Measurements from ENCODE around the gene TRANK1.

The TRANK1 gene

DNA sequence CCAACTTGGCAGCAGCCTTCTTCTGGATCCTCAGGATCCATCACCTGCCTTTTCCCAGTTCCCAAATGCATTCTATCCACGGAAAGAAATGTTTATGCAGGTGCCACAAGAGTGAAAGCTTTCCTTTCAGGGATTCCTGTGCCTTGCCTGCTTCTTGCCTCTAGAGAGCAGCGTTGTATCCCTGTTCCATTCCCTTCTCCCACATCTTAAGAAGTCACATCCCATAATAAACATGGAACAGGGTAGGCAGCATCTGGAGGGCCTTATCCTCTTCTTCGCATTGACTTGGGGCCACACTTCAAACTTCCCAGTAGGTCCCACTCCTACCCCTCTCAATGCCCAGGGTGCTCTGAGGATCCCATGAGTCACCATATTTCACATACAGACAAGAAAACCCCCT is 107.8 kb downstream of the TRANK1 start:
- DNase-seq = no peak

DNA sequence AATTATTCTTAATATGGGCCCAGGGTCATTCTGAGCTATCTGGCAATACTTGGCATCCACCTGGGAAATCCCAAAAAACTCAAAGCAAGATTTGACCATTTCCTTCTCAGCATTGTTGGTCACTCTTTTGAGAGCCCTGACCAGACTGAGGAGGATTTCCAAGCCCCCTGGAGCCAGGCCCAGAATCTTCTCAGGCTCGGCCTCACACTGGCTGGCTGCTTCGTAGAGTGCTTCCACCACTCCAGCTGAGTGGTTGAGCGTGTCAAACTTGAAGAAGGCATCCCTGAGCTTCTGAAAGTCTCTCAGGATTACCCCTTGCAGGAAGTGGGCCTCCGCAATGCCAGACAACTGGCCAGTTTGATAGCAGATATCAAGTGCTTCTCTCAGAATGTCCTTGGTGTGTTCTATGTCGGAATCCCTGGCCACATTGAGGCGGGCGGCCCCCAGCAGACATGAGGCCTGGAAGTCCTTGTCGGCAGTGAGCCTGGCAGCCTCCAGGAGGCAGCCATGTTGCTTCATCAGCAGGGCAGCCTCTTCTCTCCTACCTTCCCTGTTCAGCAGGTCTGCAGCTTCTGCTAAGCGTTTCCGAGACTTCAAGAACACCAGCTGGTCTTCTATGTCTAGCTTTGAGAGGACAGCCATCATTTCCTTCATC is 111.6 kb downstream of the TRANK1 start:
- no peak for DNase-seq

DNA sequence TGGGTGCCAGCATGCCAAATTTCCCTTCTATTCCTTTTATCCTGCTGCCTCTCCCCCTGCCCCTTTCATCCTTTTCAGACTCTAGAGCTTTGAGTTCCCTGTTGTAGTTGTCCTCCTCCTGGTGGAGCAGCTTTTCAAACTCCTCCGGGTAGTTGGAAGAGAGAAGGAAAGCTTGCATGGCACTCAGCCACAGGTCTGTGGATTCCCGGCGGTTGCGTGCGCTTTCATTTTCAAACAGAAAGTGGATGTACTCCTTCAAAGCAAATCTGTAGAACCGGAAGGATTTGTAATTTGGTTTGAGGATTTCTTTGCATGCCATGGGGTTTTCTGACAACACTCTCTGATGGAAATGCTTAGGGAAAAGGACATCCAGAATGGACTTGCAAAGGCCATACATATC is 112.4 kb downstream of the TRANK1 start:
- no peak for DNase-seq

DNA sequence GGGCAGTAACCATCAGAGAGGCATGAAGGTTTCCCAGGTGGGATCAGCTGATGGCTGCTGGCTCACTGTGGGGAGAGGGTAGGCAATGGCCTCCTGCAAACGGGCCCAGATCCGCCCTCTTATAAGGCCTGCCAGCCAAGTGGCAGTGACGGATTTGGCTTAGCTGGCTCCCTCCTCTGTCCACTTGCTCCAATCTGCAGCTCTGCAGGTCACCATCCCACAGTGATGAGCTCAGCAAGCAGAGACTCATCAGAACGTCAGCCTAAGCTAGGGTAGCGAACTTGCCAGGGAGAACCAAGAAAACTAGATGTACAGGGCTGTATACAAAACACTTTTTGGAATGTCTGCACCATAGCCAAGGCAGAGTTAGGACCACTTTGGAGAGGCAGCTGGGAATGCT is 117.7 kb downstream of the TRANK1 start:
- no peak for DNase-seq

DNA sequence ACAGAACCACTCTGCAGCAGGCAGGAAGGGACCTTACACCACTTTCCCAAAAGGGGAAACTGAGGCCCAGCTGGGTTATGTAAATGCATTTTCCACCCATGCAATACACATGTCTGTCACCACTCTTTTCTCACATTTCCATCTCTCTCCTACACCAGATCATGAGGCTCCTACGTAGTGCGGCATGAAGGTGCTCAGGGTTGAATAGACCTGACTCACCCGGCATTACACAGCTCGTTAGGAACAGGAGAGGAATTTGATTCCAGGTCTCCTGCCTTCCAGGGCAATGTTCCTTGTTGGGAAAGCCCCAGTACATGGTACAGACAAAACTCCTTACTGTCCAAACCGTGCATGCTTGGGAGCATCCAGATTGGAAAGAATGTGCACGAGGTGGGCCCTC is 118.6 kb downstream of the TRANK1 start:
- no peak for DNase-seq

DNA sequence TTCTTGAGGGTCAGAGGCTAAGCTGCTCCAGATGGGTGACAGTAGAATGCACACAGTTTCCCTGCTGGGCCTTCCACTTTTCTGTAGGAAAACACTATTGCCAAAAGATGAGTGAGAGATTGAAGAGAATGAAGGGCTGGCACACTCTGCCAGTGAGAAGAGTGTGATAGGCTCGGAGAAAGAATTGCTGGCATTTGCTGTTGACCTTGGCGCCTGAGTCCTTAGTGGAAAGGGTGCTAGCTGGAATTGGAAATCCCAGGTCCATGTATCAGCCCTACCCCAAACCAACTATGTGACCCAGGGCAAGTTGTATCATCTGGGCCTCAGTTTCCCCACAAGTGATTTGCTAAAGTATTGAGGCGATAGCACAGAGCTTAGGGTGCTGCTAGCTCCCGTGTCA is 120.4 kb downstream of the TRANK1 start:
- no peak for DNase-seq

DNA sequence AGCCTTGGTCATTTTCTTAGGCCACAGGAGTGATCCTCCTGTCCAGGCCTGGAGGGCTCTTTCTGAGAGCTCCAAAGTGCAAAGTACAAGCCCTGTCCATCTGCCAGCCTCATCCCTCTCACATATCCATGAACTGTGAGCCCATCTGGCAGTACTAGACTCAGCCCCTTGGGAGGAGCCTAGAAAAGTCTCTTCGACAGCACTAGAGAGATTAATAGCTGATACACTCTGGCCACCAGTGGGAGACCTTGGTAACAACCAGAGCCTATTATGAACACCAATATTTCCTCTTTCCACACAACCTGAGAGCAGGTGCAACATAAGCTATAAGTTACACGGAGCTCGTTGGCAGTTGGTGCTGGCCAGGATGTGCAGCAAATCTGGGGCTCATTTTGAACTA is 121.0 kb downstream of the TRANK1 start:
- no peak for DNase-seq

DNA sequence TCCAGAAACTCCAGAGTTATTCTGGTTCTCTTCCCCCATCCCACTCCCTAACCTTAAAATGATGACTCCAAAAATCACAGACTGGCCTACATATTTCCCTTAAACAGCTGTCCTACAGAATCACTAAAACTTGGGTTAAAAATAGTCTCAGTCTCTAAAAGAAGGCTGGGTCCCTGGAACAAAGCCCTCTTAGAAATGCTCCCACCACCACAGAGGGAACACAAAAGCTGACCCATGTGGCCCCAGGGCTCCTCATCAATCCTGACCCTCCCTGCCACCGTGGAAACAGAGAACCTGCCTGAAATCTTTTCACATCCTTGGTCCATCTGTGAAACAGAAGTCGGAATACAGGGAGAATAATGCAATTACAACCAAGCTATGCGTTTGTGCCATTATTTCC is 124.8 kb downstream of the TRANK1 start:
- DNase-seq = no peak

DNA sequence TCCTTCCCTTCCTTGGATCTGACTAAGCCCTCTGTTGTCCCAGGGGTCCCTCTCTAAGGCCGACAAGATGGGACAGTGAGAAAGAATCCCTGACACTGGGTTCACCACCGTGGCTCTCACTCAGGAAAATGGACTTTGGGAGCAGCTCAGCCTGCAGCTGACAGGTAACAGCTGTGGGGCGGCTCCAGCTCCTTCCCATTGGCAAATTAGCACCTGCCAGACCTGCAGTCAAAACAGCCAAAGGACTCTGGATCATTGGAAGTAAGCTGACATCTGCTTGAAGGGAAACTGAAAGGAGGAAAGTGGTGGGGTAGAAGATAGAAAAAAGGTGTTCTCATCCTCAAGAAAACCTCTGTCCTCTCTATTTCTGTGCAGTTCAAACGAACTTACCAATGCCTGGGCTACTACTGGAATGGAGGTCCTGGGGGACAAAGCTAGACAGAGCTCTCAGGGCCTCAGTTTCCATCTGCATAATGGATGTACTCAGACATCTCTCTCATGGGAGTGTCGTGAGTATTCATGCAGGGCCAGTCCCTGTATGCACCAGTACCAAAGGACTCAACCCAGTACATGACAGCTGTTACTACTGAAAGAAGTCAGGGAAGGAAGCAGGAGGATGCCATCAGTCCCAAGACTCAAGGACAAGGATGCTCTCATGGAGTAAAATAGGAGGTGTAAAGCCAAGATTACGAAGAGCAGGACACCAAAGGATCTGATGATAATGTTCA is 126.9 kb downstream of the TRANK1 start:
- DNase-seq = no peak

DNA sequence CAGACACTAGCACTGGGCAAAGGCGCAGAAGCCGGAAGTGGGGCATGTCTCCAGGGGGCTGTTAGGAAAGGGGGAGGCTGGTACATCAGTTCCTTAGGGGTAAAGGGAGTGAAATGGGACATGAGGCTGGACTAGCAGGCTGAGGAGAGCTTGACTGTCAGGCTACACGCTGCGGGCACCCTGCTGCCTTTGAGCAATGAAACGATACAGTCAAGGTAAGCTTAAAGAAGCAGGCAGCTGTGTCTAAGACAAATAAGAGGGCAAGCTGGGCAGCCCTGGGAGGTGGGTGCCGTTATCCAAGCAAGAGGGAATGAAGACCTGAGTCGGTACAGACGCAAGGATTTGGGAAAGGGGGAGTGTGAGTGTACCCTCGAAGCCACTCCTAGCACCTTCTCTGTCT is 129.5 kb downstream of the TRANK1 start:
- no peak for DNase-seq

DNA sequence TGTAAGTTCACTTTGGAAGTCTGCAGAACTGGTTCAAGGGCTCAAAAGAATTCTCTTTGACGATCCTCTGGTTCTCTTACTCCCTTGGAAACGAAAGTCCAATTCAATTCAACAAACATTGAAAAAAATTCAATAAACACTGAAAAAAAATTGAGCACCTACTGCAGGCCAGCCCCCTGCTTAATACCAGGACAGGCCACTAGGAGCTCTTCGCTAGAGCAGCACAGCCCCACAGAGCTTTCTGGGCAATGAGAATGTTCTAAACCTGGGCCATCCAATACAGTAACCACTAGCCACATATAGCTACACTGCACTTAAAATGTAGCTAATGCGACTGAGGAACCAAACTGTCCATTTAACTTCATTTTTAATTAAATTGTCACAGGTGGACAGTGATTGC is 130.1 kb downstream of the TRANK1 start:
- DNase-seq = no peak

DNA sequence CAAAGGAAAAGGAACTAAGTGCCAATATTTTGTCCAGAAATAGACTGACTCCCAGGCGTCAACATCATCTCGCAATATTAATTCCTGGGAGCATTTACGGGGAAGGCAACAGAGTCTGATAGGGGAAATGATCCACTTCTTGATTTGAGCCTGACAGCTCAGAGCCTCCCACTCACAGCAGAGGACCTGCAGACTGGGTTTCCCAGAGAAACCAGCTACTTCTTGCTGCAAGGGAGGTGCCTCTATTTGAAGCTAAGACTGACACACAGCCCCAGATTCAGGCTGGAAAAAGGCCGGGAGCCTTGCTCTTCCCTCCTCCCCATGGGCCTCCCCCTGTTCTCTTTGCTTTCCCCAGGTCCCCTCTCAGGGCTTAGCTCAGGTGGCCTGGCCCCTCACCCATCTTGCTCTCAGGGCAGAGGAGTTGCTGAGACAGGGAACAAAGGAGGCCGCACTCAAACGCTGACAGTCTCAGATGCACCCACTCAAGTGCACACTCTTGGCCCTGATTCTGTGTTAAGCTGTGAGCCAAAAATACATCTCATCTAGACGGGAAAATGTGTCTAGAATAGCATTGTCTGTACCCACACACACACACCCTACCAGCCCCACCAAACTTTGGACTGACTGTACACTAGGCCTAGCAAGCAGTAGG is 130.7 kb downstream of the TRANK1 start:
- no peak for DNase-seq

DNA sequence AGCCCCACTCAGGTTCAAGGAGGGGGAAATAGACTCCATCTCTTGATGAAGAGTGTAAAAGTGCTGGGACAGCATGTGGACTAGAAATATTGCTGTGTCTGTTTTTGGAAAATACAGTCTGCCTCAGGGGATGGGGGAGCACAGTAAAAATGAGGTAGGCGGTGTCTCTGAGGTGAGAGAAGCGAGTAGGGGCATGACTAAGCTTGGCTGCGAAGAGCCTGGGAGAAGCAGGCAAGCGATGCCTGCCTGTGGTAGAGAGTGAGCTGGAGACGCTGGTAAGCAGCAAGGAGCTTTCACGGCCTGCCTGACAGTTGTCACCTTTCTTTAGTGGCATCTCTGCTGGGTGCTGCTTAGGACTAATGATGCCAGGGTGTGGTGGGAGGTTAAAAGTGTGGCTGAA is 131.5 kb downstream of the TRANK1 start:
- no peak for DNase-seq

DNA sequence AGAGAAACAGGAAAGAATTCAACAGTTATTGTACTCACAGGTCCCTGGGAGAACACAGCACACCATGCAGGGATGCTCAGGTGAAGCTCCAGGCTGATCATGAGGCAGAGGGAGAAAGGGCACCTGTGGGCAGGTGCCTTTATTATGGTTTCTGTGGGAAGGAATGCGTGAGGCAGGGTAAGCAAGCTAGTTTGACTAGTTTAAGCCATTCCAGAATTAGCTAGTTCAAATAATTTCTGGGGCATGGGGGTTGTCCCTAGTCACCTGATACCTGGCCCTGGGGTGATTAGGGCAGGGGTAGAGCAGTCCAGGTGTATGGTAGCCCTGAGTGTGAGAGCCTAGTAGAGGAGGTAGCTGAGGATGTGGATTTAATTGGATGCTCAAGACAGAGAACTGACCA is 132.6 kb downstream of the TRANK1 start:
- no peak for DNase-seq

DNA sequence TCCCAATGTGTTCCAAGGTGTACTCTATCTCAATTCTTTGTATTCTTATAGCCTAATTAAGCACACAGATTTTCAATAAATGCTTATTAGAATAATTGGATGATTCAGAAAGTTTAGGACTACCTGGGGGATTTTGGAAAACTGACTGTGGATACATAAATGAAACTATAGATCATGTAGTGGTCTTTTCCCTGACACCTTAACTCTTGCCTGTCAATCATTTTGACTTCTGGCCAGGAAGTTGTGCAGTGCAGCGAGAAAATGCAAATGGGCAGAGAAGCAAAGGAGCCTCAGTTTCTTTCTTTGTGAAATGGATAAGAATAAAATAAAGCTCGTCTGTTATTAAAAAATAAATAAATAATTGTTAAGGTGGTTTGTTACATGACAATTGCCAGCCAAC is 133.1 kb downstream of the TRANK1 start:
- DNase-seq = no peak

DNA sequence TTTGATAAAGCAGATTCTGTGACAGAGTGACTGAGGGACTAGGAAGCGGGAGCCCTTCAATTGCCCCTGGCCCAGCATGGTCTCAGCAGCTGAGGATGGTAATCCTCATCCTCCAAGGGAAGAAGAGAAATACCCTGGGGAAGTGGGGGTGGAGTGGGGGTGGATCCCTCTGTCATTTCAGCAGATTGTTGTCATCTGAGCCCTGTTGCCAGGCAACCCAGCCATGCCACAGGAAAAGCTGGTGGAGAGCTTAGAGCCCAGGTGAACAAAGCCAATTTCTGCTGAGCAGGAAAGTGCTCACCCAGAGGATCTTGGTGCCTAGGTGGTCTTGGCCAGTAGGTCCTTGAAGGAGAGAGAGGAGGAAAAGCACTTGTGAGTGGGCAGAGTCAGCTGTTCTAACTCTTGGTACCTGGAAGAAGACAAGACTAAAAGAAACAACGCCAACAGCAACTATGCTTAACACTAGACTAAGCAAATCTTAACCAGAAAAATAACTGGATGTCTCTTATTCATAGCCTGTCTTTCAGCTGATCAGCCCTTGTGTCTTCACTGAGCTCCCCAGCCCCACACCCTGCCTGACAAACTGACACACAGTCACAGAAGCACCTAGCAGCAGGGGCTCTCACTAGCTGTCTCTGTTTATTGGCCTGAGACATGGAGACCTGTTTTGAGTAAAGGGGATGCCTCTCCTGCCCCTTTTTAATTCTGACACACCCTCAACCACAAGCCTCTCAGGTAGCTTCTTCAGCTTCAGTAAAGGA is 140.4 kb downstream of the TRANK1 start:
- DNase-seq = no peak

DNA sequence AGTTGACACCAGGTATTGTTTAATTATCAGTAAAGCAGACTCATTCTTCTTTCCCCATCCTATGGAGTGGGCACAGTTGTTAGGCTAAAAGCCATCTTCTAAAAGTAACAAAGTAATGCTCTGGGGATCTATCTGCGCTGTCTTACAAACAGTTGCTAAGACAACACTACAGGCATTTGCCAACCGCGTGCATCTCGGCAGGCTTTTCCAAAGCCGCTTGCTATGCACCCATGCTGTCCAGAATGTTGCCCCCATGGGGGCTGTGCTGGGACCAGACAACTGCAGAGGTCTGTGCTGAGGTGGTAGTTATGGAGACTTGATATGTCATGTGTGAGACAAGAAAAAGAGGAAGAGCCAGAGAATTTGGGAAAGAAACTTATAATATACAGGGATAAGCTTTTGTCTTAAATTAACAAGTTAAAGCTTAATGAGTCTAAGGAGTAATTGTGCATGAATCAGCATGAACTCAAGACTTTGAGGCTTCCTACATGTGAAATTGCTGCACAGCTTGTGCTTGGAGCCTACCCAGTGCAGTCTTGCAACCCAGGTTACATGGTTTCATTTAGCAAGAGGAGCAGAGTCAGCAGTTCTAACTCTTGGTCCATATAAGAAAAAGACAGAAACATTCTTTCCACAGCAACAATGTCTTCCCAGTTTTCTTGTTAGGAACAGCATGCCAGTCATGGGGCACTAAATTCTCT is 141.6 kb downstream of the TRANK1 start:
- DNase-seq = no peak

DNA sequence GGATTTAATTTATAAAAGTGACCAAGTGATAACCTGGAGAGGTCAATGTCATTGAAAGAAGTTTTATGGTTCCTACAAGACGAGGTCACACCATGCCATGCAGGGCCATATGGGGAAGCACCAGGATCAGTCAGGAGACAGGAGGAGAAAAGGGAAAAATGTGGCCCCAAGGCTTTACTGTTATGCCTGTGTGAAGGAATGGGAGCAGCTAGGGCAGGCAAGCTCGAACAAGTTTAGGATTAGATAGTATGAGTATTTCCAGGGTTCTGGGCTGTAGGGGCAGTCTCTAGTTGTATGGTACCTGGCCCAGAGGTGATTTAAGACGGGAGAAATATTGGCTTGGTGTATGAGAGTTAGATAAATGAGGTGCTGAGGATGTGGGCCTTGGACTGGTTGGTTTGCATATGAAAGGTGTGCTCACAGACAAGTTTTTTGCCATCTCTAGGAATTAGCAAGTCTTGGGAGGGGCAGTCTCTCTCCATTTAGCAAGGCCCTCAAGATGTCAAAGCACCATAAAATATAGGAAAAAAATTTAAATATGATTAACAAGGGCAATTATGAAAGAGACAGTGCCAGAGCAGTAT is 144.2 kb downstream of the TRANK1 start:
- no peak for DNase-seq

DNA sequence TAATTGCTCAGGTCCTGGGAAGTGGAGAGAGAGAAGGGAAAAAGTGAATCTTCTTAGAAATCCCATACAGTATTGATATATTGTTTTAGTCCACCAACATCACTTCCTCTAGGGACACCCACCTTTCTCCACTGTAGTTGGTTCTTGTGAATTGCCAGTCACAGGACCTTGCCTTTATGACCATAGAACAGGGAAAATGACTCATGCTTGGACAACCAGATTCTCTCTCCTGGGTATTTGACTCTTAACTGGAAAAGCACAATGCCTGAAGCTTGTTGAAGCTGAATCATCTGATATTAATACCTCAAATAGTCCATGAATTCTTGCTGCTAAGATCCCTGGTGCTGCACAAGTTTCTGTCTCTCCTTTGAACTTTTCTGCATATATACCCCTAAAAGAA is 148.0 kb downstream of the TRANK1 start:
- DNase-seq = no peak

DNA sequence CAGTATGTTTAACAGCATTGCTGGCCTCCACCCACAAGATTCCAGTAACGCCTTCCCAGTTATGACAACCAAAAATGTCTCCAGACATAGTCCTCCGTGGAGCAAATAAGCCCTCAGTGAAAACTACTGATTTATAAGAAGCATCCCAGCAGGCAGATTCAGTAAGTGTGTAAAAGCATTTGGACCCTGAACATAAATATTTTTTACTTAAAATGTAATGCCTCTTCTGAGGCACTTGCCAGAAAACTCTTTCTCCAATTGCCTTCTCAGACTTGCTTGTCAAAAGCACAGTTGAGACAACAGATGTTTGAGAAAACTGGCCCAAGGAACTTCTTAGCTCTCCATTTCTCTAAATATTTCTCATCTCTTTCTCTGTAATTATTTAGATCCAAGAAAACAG is 148.7 kb downstream of the TRANK1 start:
- no peak for DNase-seq

DNA sequence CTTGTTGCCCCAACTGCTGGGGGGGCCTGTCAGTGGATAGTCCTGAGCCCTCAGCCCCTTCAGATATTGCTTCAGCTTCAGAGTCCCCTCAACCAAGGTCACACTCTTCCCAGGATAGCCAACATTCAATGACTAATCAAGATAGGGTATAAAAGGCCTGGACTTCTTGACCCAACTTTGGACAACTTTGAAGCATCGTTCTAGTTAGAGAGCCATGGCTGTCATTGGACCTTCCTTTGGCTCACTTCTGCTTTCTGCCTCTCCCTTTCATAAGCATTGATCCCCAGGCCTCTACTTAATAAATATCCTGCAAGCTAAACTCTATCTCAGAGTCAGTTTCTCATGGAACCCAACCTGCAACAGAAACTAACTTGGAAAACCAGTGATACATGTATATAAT is 149.2 kb downstream of the TRANK1 start:
- DNase-seq = no peak

DNA sequence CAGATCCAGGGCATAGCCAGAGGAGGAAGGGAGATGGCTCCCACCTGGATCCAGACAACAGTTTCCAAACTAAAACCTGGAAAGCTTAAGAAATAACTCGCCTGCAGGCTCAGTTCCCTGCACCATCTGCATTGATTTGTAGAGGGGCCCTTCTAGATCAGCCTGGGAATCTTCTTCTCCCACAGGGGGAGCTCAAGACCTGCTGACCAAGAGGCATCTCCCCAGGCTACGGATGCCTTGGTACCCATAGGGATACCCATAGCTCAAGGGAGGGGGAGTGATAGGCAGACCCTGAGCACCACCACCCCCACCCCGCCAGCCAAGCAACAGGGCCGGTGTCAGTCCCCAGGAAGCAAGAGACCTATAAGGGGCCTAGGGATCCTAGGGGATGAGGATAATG is 152.5 kb downstream of the TRANK1 start:
- DNase-seq = no peak

DNA sequence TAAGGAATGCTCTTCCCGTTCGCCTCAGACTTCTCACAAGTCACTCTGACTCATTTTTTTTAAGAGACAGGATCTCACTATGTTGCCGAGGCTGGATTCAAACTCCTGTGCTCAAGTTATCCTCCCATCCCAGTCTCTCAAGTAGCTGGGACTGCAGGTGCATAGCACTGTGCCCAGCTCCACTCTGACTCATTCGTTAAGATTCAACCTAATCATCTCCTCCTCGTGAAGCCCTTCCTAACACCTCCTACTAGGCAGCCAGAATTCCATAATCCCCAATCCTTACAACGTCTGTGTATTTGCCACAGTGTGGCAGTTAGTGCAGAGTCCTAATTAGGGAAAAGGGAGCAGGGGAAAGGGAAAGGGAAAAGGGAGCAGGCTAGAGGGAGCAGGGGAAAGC is 154.1 kb downstream of the TRANK1 start:
- no peak for DNase-seq
